K562 (cell line): ENCODE data around the gene RPL7L1. TPM values are rescaled to one million over a fixed set of nuclear protein-coding genes. Genes with fewer than 3 reads are reported as not detected.

Source experiments
- FOSL1 ChIP-seq: fragments of 200-800 bp; sonication (Bioruptor generic); conservative IDR thresholded peaks from 2 replicates; pipeline ENCODE4 v1.6.1; 2016; ENCODE audit warnings: missing genetic modification characterization, missing compliant biosample characterization
- NONO ChIP-seq, 2 experiments: fragments of 200-400 bp in 1 of 2; fragments of 450-650 bp in 1 of 2; formaldehyde crosslinking in 1 of 2; IDR thresholded peaks; 2 replicates each; pipeline ENCODE4 v1.6.1; 2017; ENCODE audit warnings: low read depth in 2 of 2, mild to moderate bottlenecking in 2 of 2, moderate library complexity in 2 of 2, low read length in 1 of 2
- NR2C2 ChIP-seq, 2 experiments: fragments of 200-800 bp in 1 of 2; sonication (Bioruptor generic) in 1 of 2; sonication (generic) in 1 of 2; formaldehyde crosslinking in 1 of 2; IDR thresholded peaks; 2 replicates each; pipeline versions ENCODE4 v1.6.1 to v1.8.0; 2016 to 2022; ENCODE audit warnings: mild to moderate bottlenecking in 1 of 2, missing compliant biosample characterization in 1 of 2, missing genetic modification characterization in 1 of 2, missing genetic modification reagents in 1 of 2
- PPARD ChIP-seq: fragments of 250-450 bp; sonication (Bioruptor Pico); IDR thresholded peaks from 2 replicates; pipeline ENCODE4 v1.8.0; 2022; ENCODE audit warnings: inconsistent platforms, mild to moderate bottlenecking, moderate library complexity
- ZNF79 ChIP-seq: fragments of 250-450 bp; sonication (Bioruptor Pico); IDR thresholded peaks from 2 replicates; pipeline ENCODE4 v1.4.0; 2020; ENCODE audit warnings: low read depth, mild to moderate bottlenecking, moderate library complexity
- polyA plus RNA-seq, 8 experiments: library from polyadenylated mRNA; depleted of rRNA in 4 of 8; stranded (reverse) in 5 of 8; unstranded in 3 of 8; fragments of >200 nt; fragmentation: Nextera tagmentation in 2 of 8; fragmentation: Illumina TruSeq in 1 of 8; extraction: Ambion mirVana in 2 of 8; extraction: Trizol in 1 of 8; gene quantifications; 2 replicates each; pipeline versions ENCODE4 v1.2.1 to v1.2.3, GENCODE V29; 2011 to 2014; ENCODE audit warnings: inconsistent platforms in 1 of 8, missing spikeins in 1 of 8
- total RNA-seq, 7 experiments: library from RNA; depleted of rRNA in 6 of 7; stranded (reverse); fragments of >200 nt in 6 of 7; fragmentation: Illumina TruSeq in 2 of 7; extraction: Trizol in 2 of 7; gene quantifications; 2 replicates each; pipeline versions ENCODE4 v1.2.1 to v1.2.3, GENCODE V29; 2011 to 2021; ENCODE audit warnings: low replicate concordance in 1 of 7
- TF ChIP-seq, protein P1 (sequence below): fragments of 250-450 bp; sonication (Bioruptor Pico); IDR thresholded peaks from 2 replicates; pipeline ENCODE4 v1.5.0; 2021; ENCODE audit warnings: mild to moderate bottlenecking, borderline replicate concordance
- TF ChIP-seq, protein P2 (sequence below): sonication (generic); formaldehyde crosslinking; IDR thresholded peaks from 2 replicates; pipeline ENCODE4 v1.8.0; 2023; ENCODE audit warnings: missing genetic modification reagents, mild to moderate bottlenecking, borderline replicate concordance
- TF ChIP-seq, protein P3 (sequence below), 2 experiments: IDR thresholded peaks; 2 replicates each; pipeline ENCODE4 v1.6.1; 2011; ENCODE audit warnings: borderline replicate concordance in 1 of 2, control low read depth in 1 of 2, low read depth in 1 of 2, low read length in 1 of 2, mild to moderate bottlenecking in 1 of 2, mixed read lengths in 1 of 2, moderate library complexity in 1 of 2; ENCODE audit not compliant: insufficient read depth in 1 of 2, insufficient read length in 1 of 2, poor library complexity in 1 of 2, severe bottlenecking in 1 of 2; ENCODE audit errors: extremely low read depth in 1 of 2

Gene RPL7L1
- total and polyA plus RNA-seq, 9 of the 15 experiments (the other 6 are each of a cell fraction or from before 2014, with no cell fraction given): 129 to 259 (median 164) TPM

DNA sequence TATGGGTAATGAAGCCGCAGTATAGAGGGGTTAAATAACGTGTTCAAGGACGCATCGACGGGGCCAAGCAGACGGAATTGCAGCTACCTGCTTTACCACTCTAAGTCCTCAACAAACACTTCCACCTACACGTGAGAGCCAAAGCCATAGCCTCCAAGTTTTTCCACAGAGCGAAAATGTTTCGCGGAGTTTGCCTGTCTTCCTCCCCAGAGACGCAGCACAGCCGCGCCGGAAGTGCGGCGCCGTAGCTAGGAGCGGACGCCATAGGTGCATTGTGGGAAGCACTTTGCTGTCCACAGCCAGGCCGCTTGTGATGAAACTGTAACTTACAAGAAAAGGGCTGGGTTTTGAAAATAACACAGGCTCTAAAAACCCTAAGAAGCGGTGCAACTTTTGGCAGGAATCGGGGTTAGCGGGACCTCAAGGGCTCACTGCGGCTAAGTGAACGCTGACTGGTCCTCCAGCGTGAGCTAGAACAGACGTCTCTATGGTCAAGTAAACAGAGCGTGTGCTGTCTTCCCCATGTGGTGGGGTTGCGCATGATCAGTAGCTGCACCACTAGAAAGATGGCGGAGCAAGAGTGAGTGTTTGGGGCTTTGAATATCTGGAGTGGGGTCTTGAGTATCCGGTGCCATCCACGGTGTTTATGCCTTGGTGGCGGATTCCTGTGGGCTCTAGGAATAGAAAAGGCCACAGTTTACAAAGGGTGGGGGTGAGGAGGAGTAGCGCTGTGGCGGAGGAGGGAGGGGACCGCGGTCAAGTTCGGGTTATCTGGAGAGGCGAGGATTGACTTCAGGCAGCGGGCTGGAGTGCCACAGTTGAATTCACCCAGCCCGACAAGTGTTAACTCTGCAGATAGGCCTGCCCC lies at the start of gene RPL7L1 (continued):
- TF ChIP-seq NR2C2 (CRISPR knock-in tag; IDR thresholded peaks at IDR 0.05): peak; percentile 83; the same call in 1 of the 2 replicates
- TF ChIP-seq NR2C2 (tag; IDR thresholded peaks at IDR 0.05): peak; percentile 84
- TF ChIP-seq FOSL1 (tag): peak; percentile 69
- TF ChIP-seq, protein P1, sequence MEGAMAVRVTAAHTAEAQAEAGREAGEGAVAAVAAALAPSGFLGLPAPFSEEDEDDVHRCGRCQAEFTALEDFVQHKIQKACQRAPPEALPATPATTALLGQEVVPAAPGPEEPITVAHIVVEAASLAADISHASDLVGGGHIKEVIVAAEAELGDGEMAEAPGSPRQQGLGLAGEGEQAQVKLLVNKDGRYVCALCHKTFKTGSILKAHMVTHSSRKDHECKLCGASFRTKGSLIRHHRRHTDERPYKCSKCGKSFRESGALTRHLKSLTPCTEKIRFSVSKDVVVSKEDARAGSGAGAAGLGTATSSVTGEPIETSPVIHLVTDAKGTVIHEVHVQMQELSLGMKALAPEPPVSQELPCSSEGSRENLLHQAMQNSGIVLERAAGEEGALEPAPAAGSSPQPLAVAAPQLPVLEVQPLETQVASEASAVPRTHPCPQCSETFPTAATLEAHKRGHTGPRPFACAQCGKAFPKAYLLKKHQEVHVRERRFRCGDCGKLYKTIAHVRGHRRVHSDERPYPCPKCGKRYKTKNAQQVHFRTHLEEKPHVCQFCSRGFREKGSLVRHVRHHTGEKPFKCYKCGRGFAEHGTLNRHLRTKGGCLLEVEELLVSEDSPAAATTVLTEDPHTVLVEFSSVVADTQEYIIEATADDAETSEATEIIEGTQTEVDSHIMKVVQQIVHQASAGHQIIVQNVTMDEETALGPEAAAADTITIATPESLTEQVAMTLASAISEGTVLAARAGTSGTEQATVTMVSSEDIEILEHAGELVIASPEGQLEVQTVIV (CRISPR knock-in tag): no peak
- TF ChIP-seq, protein P2, sequence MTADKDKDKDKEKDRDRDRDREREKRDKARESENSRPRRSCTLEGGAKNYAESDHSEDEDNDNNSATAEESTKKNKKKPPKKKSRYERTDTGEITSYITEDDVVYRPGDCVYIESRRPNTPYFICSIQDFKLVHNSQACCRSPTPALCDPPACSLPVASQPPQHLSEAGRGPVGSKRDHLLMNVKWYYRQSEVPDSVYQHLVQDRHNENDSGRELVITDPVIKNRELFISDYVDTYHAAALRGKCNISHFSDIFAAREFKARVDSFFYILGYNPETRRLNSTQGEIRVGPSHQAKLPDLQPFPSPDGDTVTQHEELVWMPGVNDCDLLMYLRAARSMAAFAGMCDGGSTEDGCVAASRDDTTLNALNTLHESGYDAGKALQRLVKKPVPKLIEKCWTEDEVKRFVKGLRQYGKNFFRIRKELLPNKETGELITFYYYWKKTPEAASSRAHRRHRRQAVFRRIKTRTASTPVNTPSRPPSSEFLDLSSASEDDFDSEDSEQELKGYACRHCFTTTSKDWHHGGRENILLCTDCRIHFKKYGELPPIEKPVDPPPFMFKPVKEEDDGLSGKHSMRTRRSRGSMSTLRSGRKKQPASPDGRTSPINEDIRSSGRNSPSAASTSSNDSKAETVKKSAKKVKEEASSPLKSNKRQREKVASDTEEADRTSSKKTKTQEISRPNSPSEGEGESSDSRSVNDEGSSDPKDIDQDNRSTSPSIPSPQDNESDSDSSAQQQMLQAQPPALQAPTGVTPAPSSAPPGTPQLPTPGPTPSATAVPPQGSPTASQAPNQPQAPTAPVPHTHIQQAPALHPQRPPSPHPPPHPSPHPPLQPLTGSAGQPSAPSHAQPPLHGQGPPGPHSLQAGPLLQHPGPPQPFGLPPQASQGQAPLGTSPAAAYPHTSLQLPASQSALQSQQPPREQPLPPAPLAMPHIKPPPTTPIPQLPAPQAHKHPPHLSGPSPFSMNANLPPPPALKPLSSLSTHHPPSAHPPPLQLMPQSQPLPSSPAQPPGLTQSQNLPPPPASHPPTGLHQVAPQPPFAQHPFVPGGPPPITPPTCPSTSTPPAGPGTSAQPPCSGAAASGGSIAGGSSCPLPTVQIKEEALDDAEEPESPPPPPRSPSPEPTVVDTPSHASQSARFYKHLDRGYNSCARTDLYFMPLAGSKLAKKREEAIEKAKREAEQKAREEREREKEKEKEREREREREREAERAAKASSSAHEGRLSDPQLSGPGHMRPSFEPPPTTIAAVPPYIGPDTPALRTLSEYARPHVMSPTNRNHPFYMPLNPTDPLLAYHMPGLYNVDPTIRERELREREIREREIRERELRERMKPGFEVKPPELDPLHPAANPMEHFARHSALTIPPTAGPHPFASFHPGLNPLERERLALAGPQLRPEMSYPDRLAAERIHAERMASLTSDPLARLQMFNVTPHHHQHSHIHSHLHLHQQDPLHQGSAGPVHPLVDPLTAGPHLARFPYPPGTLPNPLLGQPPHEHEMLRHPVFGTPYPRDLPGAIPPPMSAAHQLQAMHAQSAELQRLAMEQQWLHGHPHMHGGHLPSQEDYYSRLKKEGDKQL: no peak
- TF ChIP-seq, protein P3, sequence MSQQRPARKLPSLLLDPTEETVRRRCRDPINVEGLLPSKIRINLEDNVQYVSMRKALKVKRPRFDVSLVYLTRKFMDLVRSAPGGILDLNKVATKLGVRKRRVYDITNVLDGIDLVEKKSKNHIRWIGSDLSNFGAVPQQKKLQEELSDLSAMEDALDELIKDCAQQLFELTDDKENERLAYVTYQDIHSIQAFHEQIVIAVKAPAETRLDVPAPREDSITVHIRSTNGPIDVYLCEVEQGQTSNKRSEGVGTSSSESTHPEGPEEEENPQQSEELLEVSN (IDR thresholded peaks at IDR 0.05; ENCODE audit: borderline replicate concordance in 1 of 2, extremely low read depth in 1 of 2, insufficient read depth in 1 of 2, insufficient read length in 1 of 2, low read depth in 1 of 2, low read length in 1 of 2, poor library complexity in 1 of 2, severe bottlenecking in 1 of 2): peak; percentile 26 to 61
- no peak for TF ChIP-seq PPARD (CRISPR knock-in tag)
- TF ChIP-seq ZNF79 (CRISPR knock-in tag): 0 out of 2 replicates have a peak, but pooled peaks have one; percentile 35
- 0 out of 4 replicates have a peak, but pooled peaks have one; percentile 28 to 32 for TF ChIP-seq NONO (IDR thresholded peaks at IDR 0.05; ENCODE audit: low read depth in 2 of 2, low read length in 1 of 2)
